ENCODE measurements around the gene CAPN1.

- TF ChIP-seq EZH2phosphoT487 (IDR thresholded peaks at IDR 0.05; ENCODE audit: insufficient read depth, low read depth) (no peak), EZH2 (IDR thresholded peaks at IDR 0.05; ENCODE audit: insufficient read depth, poor library complexity, severe bottlenecking) (no peak)
Observed at GRCh38 chr11:65135633-65136145, 46.0 kb upstream of the CAPN1 start.
